PC-3 (cell line): ENCODE results near the gene SETDB1. TPM values are rescaled to one million over a fixed set of nuclear protein-coding genes. Genes with fewer than 3 reads are reported as not detected.

Experiments used
- ATAC-seq: fragments of 200-7000 bp; cut with Tn5 transposase; 2 replicates; pipeline ENCODE4 v1.9.1; 2020; ENCODE audit warnings: mild to moderate bottlenecking, moderate library complexity
- BruUV-seq: library from RNA; stranded (reverse); fragments of 400-500 nt; replicated peaks from 2 replicates; lab custom pipeline; 2021; lab: Mats Ljungman, UMichigan
- CTCF ChIA-PET: fragments of 300-600 bp; sonication (Branson Sonifier 250); formaldehyde crosslinking; loops from one replicate; lab custom pipeline; 2022; ENCODE audit warnings: antibody characterized with exemption; lab: Charles Lee
- POLR2A ChIA-PET: fragments of 300-600 bp; sonication (Branson Sonifier 250); formaldehyde crosslinking; loops from one replicate; lab custom pipeline; 2022; ENCODE audit warnings: antibody characterized with exemption; ENCODE audit not compliant: unreplicated experiment; lab: Charles Lee
- DNase-seq: peaks from one replicate; pipeline ENCODE4 v3.0.0-alpha.2; 2015
- H2AFZ ChIP-seq: fragments of 300-600 bp; sonication (generic); 2 replicates; pipeline ENCODE4 v1.6.0; 2016; ENCODE audit warnings: antibody characterized with exemption, low read length
- H3F3A ChIP-seq: fragments of 300-600 bp; sonication (generic); one replicate; pipeline ENCODE4 v1.6.0; 2017; ENCODE audit warnings: antibody characterized with exemption, low read length, control low read depth, mild to moderate bottlenecking; ENCODE audit not compliant: unreplicated experiment
- H3K27ac ChIP-seq: fragments of 300-600 bp; sonication (generic); 2 replicates; pipeline ENCODE4 v1.5.1; 2016; ENCODE audit warnings: mild to moderate bottlenecking, low read length
- H3K27me3 ChIP-seq: fragments of 300-600 bp; sonication (generic); 2 replicates; pipeline ENCODE4 v1.6.1; 2016; ENCODE audit warnings: low read length, mixed read lengths
- H3K36me3 ChIP-seq: fragments of 300-600 bp; sonication (generic); 2 replicates; pipeline ENCODE4 v1.6.1; 2016; ENCODE audit warnings: low read depth, mixed run types, low read length, mixed read lengths
- H3K4me1 ChIP-seq: fragments of 300-600 bp; sonication (generic); 2 replicates; pipeline ENCODE4 v1.5.1; 2016; ENCODE audit warnings: low read length; ENCODE audit not compliant: insufficient read depth
- H3K4me2 ChIP-seq: fragments of 300-600 bp; sonication (generic); 2 replicates; pipeline ENCODE4 v1.6.0; 2016; ENCODE audit warnings: low read length
- H3K4me3 ChIP-seq: fragments of 300-600 bp; sonication (generic); 2 replicates; pipeline ENCODE4 v1.5.1; 2016; ENCODE audit warnings: mild to moderate bottlenecking, low read length, mixed read lengths
- H3K79me2 ChIP-seq: fragments of 300-600 bp; sonication (generic); 2 replicates; pipeline ENCODE4 v1.6.1; 2017; ENCODE audit warnings: low read length, mixed read lengths
- H3K9ac ChIP-seq: fragments of 300-600 bp; sonication (generic); 2 replicates; pipeline ENCODE4 v1.6.0; 2016; ENCODE audit warnings: mild to moderate bottlenecking, low read length
- H3K9me2 ChIP-seq: fragments of 300-600 bp; sonication (generic); replicated peaks from 2 replicates; pipeline ENCODE4 v1.6.1; 2016; ENCODE audit warnings: mixed run types, low read length, mixed read lengths
- H3K9me3 ChIP-seq: fragments of 300-600 bp; sonication (generic); 2 replicates; pipeline ENCODE4 v1.6.1; 2016; ENCODE audit warnings: low read length, mixed read lengths
- H4K20me1 ChIP-seq: fragments of 300-600 bp; sonication (generic); 2 replicates; pipeline ENCODE4 v1.6.1; 2016; ENCODE audit warnings: low read length, mixed read lengths
- EZH2 ChIP-seq: fragments of 300-600 bp; sonication (generic); IDR thresholded peaks from one replicate; pipeline ENCODE4 v1.6.1; 2017; ENCODE audit warnings: antibody characterized with exemption, mild to moderate bottlenecking, low read length; ENCODE audit not compliant: unreplicated experiment
- EZH2phosphoT487 ChIP-seq: fragments of 300-600 bp; sonication (generic); IDR thresholded peaks from 2 replicates; pipeline ENCODE4 v1.6.1; 2018; ENCODE audit warnings: mild to moderate bottlenecking, antibody characterized with exemption, low read length, borderline replicate concordance
- intact Hi-C: fragments of 100-400 bp; cut with micrococcal nuclease; formaldehyde crosslinking; loops from 2 replicates; pipeline ENCODE4 v1.9.0; 2023
- total RNA-seq: library from RNA; depleted of rRNA; stranded (reverse); fragments of >200 nt; gene quantifications from 2 replicates; pipeline ENCODE4 v1.2.3, GENCODE V29; 2014
- TF ChIP-seq, protein P1 (sequence below): fragments of 300-600 bp; sonication (generic); conservative IDR thresholded peaks from 2 replicates; pipeline ENCODE4 v1.5.1; 2017; ENCODE audit warnings: antibody characterized with exemption, low read depth, mild to moderate bottlenecking, low read length

SETDB1 gene
- total RNA-seq, 1 experiment from 2014 or later: 42.4 TPM

GRCh38 chr1:150987924-150988323 lies 61.8 kb downstream of the SETDB1 start:
- no peak for ATAC-seq
- Histone ChIP-seq H3K27ac (no peak overlapping the region), H3K4me1 (peaks cover 5% of the 10 kb centered on the region)

DNA sequence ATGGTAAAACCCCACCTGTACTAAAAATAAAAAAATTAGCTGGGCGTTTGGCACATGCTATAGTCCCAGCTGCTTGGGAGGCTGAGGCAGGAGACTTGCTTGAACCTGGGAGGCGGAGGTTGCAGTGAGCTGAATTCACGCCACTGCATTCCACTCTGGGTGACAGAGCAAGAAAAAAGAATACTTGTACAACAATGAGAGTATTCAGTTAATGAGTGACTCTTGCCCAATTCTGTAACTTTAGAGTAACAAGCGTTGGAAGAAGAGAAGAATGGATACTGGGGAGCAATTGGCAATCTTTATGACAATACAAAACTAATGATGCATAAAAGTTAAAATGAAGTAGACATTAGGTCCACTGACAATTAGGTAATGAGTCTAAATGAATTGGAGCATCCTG lies 66.5 kb downstream of the SETDB1 start:
- Histone ChIP-seq H3K27me3 (no peaks in the 10 kb centered on the region), H3K9me3 (no peaks in the 10 kb centered on the region), H3K27ac (no peak overlapping the region), H3K36me3 (no peaks in the 10 kb centered on the region), H4K20me1 (no peaks in the 10 kb centered on the region), H3F3A (no peaks in the 10 kb centered on the region), H2AFZ (no peak overlapping the region), H3K9ac (no peak overlapping the region), H3K4me3 (no peak overlapping the region), H3K4me2 (no peak overlapping the region), H3K79me2 (no peaks in the 10 kb centered on the region), H3K4me1 (no peaks in the 10 kb centered on the region; the same call in 1 of the 2 replicates), H3K9me2 (no peaks in the 10 kb centered on the region)
- intact Hi-C loops: loop anchor here (10.0 kb wide), 1 partner anchor 428 kb away; no protein-coding TSS in a partner anchor
- ChIA-PET CTCF (no interaction called here), POLR2A (no interaction called here)
- ATAC-seq (no peak), DNase-seq (no peak)
- BruUV-seq: no TSS peak
- TF ChIP-seq EZH2 (no peak), EZH2phosphoT487 (no peak)
- TF ChIP-seq, protein P1, sequence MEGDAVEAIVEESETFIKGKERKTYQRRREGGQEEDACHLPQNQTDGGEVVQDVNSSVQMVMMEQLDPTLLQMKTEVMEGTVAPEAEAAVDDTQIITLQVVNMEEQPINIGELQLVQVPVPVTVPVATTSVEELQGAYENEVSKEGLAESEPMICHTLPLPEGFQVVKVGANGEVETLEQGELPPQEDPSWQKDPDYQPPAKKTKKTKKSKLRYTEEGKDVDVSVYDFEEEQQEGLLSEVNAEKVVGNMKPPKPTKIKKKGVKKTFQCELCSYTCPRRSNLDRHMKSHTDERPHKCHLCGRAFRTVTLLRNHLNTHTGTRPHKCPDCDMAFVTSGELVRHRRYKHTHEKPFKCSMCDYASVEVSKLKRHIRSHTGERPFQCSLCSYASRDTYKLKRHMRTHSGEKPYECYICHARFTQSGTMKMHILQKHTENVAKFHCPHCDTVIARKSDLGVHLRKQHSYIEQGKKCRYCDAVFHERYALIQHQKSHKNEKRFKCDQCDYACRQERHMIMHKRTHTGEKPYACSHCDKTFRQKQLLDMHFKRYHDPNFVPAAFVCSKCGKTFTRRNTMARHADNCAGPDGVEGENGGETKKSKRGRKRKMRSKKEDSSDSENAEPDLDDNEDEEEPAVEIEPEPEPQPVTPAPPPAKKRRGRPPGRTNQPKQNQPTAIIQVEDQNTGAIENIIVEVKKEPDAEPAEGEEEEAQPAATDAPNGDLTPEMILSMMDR: no peak

More at GRCh38 chr1:150987924-150988323, 61.8 kb downstream of the SETDB1 start:
- Histone ChIP-seq H3K36me3 (no peaks in the 10 kb centered on the region), H3K79me2 (no peaks in the 10 kb centered on the region), H2AFZ (no peak overlapping the region), H3K4me3 (no peak overlapping the region), H3K9me2 (no peaks in the 10 kb centered on the region), H3F3A (no peaks in the 10 kb centered on the region), H3K27me3 (no peaks in the 10 kb centered on the region), H3K9me3 (no peaks in the 10 kb centered on the region), H3K9ac (no peak overlapping the region), H3K4me2 (no peak overlapping the region), H4K20me1 (no peaks in the 10 kb centered on the region)
- ChIA-PET CTCF (no interaction called here), POLR2A (no interaction called here)
- DNase-seq: no peak
- intact Hi-C loops: no loop called here
- BruUV-seq: no TSS peak
- TF ChIP-seq, protein P1: no peak
- no peak for TF ChIP-seq EZH2
- no peak for TF ChIP-seq EZH2phosphoT487

GRCh38 chr1:150994248-150994647 lies 68.1 kb downstream of the SETDB1 start:
- POLR2A ChIA-PET: no interaction called here
- Histone ChIP-seq H3K9me2 (no peaks in the 10 kb centered on the region), H3F3A (no peaks in the 10 kb centered on the region), H3K4me3 (no peak overlapping the region), H3K4me2 (no peak overlapping the region), H3K27ac (no peak overlapping the region), H3K4me1 (peaks cover 14% of the 10 kb centered on the region), H3K9ac (no peak overlapping the region), H4K20me1 (no peaks in the 10 kb centered on the region), H3K27me3 (no peaks in the 10 kb centered on the region), H2AFZ (no peak overlapping the region), H3K9me3 (no peaks in the 10 kb centered on the region), H3K36me3 (no peaks in the 10 kb centered on the region), H3K79me2 (no peaks in the 10 kb centered on the region)
- no TSS peak for BruUV-seq
- intact Hi-C loops: loop anchor here (10.0 kb wide), 1 partner anchor 429 kb away; no protein-coding TSS in a partner anchor
- CTCF ChIA-PET: interaction anchor here (1.2 kb wide), 1 partner anchor 13 kb away, joined by 3 read pairs; no protein-coding TSS in a partner anchor
- TF ChIP-seq EZH2phosphoT487 (no peak), EZH2 (no peak)
- TF ChIP-seq, protein P1: no peak
- DNase-seq (no peak), ATAC-seq (no peak)
